HUES64 (cell line): ENCODE results near the gene ZNF628.

ENCODE experiments used
- H3K27ac ChIP-seq: 2 replicates; pipeline ENCODE4 v1.7.0; 2013; ENCODE audit warnings: low read depth, low read length, inconsistent platforms
- H3K27me3 ChIP-seq: 2 replicates; pipeline ENCODE4 v1.6.1; 2013; ENCODE audit warnings: mild to moderate bottlenecking, low read length; ENCODE audit not compliant: insufficient read depth
- H3K36me3 ChIP-seq: 2 replicates; pipeline ENCODE4 v1.6.1; 2013; ENCODE audit warnings: mild to moderate bottlenecking, low read length; ENCODE audit not compliant: insufficient read depth
- H3K4me1 ChIP-seq: 2 replicates; pipeline ENCODE4 v1.6.1; 2013; ENCODE audit warnings: mild to moderate bottlenecking, low read length, moderate library complexity; ENCODE audit not compliant: insufficient read depth
- H3K4me3 ChIP-seq: 2 replicates; pipeline ENCODE4 v1.5.1; 2013; ENCODE audit warnings: mild to moderate bottlenecking, low read length, moderate library complexity
- H3K9ac ChIP-seq: 2 replicates; pipeline ENCODE4 v1.6.1; 2013; ENCODE audit warnings: mild to moderate bottlenecking, low read depth, low read length
- H3K9me3 ChIP-seq: 2 replicates; pipeline ENCODE4 v1.6.1; 2013; ENCODE audit warnings: low read depth, low read length; ENCODE audit not compliant: insufficient read depth
- WGBS: fragments of 150-250, 120-280 bp; methylation state at CpG from one replicate; pipeline ENCODE4 v1.1.7; 2013; ENCODE audit warnings: missing lambda C conversion rate; 5-methylcytosine and 5-hydroxymethylcytosine counted together

Gene ZNF628

DNA sequence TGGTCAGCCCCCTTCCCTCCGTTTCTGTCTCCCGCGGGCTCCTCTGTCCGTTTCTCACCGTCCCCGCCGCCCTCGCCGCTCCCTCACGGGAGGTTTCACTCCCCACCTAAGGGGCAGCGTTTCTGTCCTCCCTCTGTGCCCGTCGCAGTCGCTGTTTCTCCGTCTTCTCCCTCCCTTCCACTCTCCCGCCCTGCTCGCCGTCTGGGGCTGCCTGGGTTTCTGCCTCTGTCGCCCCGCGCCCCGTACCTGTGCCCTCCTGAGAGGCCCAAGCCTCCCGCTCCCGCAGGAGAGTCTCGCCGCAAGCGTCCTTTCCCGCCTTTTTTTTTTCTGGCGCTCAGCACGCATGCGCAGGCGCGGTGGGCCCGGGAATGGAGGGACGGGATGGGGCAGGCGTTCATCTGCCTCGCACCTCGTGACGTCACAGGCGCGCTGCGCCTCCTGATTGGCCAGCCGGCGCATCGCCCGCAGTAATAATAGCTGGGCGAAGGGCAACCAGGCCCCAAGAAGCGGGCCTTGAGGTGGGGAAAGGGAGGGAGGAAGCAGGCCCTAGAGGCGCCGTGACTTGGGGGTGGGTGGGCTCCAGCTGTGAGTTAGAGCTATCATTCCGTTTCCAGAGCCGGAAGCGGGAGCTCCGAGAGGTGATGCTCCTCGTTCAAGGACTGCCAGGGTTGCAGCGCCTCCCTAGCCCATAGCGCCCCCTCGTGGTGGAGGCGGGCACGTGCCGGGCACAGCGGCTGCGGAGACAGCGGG, 27.3 kb downstream of the ZNF628 start:
- 31% methylated on average over 64 of the region's 64 CpGs for WGBS
- H3K27me3 ChIP-seq = peaks cover 22% of the 10 kb centered on the region
- no peaks in the 10 kb centered on the region for H3K36me3 ChIP-seq
- no peak overlapping the region for H3K27ac ChIP-seq
- no peak overlapping the region for H3K9ac ChIP-seq
- H3K4me3 ChIP-seq = peak overlapping the region; percentile 34
- peaks cover 5% of the 10 kb centered on the region; the same call in 1 of the 2 replicates for H3K9me3 ChIP-seq
- no peaks in the 10 kb centered on the region for H3K4me1 ChIP-seq

- Histone ChIP-seq H3K4me1 (no peaks in the 10 kb centered on the region), H3K9ac (no peak overlapping the region), H3K4me3 (no peak overlapping the region), H3K9me3 (peaks cover 5% of the 10 kb centered on the region; the same call in 1 of the 2 replicates), H3K36me3 (no peaks in the 10 kb centered on the region), H3K27ac (no peak overlapping the region), H3K27me3 (peaks cover 22% of the 10 kb centered on the region)
- 53% methylated on average over 12 of the region's 13 CpGs for WGBS
Measured at GRCh38 chr19:55504252-55504603, 27.8 kb downstream of the ZNF628 start.

DNA sequence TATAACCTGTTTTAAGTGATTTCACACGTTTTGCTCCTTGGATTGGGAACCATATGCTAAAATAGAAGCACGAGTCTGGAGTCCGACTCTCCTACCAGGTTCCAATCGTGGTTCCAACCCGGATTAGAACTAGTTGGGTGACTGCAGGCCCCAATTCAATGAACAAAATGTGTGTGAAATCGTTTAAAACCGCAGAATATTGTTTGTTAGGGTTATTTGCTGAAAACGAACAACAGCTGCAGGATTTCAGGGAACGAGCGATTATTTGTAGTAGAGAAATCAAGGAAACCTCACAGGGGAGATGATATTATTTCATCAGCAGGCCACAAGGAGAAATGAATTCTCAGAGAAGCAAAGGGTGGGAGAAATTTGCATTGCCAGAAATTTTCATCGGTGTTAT, 28.6 kb downstream of the ZNF628 start:
- Histone ChIP-seq H3K9ac (no peak overlapping the region), H3K27me3 (peaks cover 22% of the 10 kb centered on the region), H3K36me3 (no peaks in the 10 kb centered on the region), H3K27ac (no peak overlapping the region), H3K9me3 (peaks cover 5% of the 10 kb centered on the region; the same call in 1 of the 2 replicates), H3K4me3 (no peak overlapping the region), H3K4me1 (no peaks in the 10 kb centered on the region)
- 90% methylated on average over 11 of the region's 11 CpGs for WGBS

DNA sequence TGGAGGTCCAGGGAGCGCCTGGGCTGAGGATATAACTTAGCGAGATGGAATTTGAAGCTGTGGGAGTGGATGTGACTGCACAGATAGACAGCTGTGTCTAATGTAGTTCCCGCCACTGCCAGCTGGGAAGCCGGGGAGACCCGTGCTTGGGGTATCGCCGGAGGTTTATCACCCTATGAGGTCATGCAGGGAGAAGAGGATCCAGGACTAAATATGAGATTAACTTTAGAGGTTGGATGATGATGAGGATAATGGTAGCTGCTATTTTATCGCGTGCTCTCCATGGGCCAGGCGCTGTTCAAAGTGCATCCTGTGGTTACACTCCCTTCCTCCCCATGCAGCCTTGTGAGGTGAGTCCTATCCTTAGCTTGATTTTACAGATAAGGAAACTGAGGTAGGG, 31.7 kb downstream of the ZNF628 start:
- H3K4me3 ChIP-seq = no peak overlapping the region
- no peaks in the 10 kb centered on the region for H3K36me3 ChIP-seq
- peaks cover 14% of the 10 kb centered on the region for H3K27me3 ChIP-seq
- H3K9ac ChIP-seq = no peak overlapping the region
- H3K9me3 ChIP-seq = peaks cover 3% of the 10 kb centered on the region; the same call in 1 of the 2 replicates
- WGBS = 85% methylated on average over 10 of the region's 10 CpGs
- no peaks in the 10 kb centered on the region for H3K4me1 ChIP-seq
- no peak overlapping the region for H3K27ac ChIP-seq

DNA sequence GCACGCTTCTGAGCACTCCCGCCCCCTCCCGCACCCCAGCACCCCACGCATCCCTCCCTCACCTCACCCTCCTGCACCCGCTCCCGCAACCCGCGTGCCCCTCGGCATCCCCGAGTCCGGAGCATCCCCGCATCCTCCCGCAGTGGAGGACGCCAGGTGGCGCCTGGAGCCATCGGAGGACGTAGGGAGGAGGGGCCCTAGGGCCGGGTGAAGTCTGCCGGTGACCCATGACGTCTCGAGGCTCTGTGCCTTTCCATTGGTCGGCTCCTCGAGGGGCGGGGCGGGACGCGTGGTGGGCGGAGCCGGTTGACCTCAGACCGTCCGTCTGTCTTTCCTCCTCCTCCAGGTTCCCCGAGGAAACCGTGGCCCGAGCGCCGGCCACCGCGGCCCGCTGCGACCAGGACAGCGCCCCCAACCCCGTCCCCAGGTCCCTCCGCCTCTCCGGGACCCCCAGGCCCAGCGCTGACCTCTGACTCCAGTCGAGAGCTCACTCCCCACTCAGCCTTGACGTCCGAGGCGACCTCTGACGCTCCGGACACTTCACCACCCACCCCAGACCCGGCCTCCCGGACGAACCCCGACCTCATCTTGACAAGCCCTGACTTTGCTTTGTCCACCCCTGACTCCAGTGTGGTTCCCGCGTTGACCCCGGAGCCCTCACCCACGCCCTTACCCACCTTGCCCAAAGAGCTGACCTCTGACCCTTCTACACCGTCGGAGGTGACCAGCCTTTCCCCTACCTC, 40.6 kb downstream of the ZNF628 start:
- Histone ChIP-seq H3K4me3 (peak overlapping the region; percentile 34), H3K9ac (no peak overlapping the region)

DNA sequence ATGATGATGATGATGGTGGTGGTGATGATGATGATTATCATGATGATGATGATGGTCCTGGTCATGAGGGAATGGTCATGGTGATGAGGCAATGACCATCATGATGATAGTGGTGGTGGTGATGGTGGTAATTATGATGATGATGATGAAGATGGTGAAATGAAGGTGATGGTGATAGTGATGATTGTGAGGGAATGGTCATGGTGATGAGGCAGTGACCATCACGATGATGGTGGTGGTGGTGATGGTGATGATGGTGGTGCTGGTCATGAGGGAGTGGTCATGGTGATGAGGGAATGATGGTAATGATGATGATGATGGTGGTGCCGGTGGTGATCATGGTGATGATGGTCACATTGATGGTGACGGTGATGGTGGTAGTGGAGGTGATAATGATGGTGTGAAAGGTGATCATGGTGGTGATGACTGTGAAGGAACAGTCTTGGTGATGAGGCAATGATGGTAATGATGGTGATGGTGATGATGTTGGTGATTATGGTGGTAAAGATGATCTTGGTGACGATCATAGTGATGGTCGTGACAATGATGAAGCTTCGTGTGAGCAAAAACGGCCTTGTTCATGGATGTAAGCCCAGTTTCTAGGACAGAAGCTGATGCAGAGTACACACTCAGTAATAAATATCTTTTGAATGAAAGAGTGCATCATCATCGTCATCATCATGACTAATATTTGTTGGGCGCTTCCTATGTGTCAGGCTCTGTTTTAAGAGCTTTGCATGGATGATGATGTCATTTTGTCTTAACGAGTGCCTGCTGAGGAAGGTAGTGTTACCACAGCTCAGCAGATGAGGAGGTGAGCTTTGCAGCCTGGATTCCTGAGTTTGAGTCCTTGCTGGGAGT, 43.3 kb downstream of the ZNF628 start:
- no peak overlapping the region for H3K9ac ChIP-seq
- WGBS = 92% methylated on average over 10 of the region's 10 CpGs
- no peaks in the 10 kb centered on the region for H3K27me3 ChIP-seq
- no peak overlapping the region for H3K27ac ChIP-seq
- no peak overlapping the region for H3K4me3 ChIP-seq
- H3K9me3 ChIP-seq = no peaks in the 10 kb centered on the region
- no peaks in the 10 kb centered on the region for H3K36me3 ChIP-seq
- no peaks in the 10 kb centered on the region for H3K4me1 ChIP-seq

More for the DNA sequence above, 40.6 kb downstream of the ZNF628 start:
- WGBS = 16% methylated on average over 61 of the region's 61 CpGs
- Histone ChIP-seq H3K9me3 (no peaks in the 10 kb centered on the region), H3K36me3 (no peaks in the 10 kb centered on the region), H3K27me3 (no peaks in the 10 kb centered on the region), H3K27ac (no peak overlapping the region), H3K4me1 (no peaks in the 10 kb centered on the region)

- H3K36me3 ChIP-seq = no peaks in the 10 kb centered on the region
- no peak overlapping the region for H3K9ac ChIP-seq
- no peak overlapping the region for H3K27ac ChIP-seq
- no peaks in the 10 kb centered on the region for H3K4me1 ChIP-seq
- H3K9me3 ChIP-seq = no peaks in the 10 kb centered on the region
- H3K4me3 ChIP-seq = no peak overlapping the region
- WGBS = 92% methylated on average over 14 of the region's 14 CpGs
- H3K27me3 ChIP-seq = no peaks in the 10 kb centered on the region
Measured at GRCh38 chr19:55520691-55521292, 44.4 kb downstream of the ZNF628 start.

DNA sequence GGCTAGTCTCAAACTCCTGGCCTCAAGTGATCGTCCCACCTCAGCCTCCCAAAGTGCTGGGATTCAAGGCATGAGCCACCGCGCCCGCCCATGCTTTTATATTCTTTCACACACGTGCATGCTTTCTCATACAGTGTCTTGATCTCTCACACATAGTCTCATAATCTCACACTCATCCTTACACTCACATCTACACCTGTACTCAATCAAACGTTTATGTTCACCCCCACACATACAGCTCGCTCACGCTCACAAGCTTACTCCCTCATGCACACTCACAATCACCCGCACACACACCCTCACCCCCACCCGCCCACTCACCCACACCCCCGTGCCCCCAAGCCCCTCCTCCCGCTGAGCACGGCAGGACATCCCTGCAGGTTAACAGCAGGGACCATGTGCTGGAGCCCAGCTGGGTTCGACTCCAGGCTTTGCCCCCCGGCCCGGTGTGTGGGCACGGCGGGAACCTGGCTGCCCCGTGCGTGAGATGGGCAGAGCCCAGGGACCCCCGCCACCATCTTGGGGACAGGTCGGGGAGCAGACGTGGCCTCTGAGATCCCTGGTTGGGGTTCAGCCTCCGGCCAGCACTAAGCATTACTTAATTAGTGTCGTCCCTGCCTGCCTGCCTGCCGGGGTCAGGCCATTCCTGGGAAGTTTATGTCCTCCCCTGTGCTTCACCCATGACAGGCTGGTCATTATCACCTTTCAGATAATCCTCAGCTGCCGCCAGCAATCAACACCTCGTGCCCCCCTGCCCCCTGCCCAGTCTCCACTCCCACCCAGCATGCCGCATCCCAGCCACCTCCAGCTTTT, 49.1 kb downstream of the ZNF628 start:
- no peak overlapping the region for H3K27ac ChIP-seq
- no peaks in the 10 kb centered on the region for H3K27me3 ChIP-seq
- no peaks in the 10 kb centered on the region for H3K9me3 ChIP-seq
- no peak overlapping the region for H3K4me3 ChIP-seq
- no peaks in the 10 kb centered on the region for H3K4me1 ChIP-seq
- WGBS = 54% methylated on average over 29 of the region's 29 CpGs
- H3K9ac ChIP-seq = no peak overlapping the region
- H3K36me3 ChIP-seq = no peaks in the 10 kb centered on the region

GRCh38 chr19:55526216-55527196, 50.1 kb downstream of the ZNF628 start:
- Histone ChIP-seq H3K27ac (peak overlapping the region; percentile 37; the same call in 1 of the 2 replicates), H3K9me3 (no peaks in the 10 kb centered on the region), H3K27me3 (no peaks in the 10 kb centered on the region), H3K9ac (no peak overlapping the region), H3K4me3 (no peak overlapping the region), H3K4me1 (no peaks in the 10 kb centered on the region), H3K36me3 (no peaks in the 10 kb centered on the region)
- WGBS = 46% methylated on average over 35 of the region's 35 CpGs
